Activated T-cell treated with anti-CD3 and anti-CD28 coated beads for 4 hours (primary cell): ENCODE measurements around the gene ATXN7.

Experiments
- DNase-seq: peaks from one replicate; pipeline ENCODE4 v3.0.0-alpha.2; 2020

Gene ATXN7

GRCh38 chr3:63964681-63965485 is 101.2 kb downstream of the ATXN7 start:
- no peak for DNase-seq

DNA sequence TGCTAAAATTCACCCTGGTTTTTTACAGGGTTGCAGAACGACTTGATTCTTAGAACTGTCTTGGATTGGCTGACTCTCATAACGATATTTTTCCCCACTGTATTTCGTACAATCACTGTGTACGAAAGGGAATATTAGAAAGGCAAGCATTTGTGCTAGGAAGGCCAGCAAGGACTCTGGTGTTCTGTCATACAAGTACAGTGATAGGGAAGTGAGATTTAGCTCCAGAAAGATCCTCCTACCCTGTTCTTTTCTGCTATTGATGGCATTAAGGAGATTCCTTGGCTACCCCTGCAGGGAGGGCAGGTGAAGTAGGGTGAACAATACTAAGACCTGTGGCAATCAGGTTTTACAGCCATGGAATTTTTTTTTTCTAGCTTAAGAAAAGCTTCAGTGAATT is 102.3 kb downstream of the ATXN7 start:
- DNase-seq: no peak

GRCh38 chr3:63966871-63967270 is 103.2 kb downstream of the ATXN7 start:
- DNase-seq: no peak

GRCh38 chr3:63967675-63968611 is 104.3 kb downstream of the ATXN7 start:
- DNase-seq: no peak

DNA sequence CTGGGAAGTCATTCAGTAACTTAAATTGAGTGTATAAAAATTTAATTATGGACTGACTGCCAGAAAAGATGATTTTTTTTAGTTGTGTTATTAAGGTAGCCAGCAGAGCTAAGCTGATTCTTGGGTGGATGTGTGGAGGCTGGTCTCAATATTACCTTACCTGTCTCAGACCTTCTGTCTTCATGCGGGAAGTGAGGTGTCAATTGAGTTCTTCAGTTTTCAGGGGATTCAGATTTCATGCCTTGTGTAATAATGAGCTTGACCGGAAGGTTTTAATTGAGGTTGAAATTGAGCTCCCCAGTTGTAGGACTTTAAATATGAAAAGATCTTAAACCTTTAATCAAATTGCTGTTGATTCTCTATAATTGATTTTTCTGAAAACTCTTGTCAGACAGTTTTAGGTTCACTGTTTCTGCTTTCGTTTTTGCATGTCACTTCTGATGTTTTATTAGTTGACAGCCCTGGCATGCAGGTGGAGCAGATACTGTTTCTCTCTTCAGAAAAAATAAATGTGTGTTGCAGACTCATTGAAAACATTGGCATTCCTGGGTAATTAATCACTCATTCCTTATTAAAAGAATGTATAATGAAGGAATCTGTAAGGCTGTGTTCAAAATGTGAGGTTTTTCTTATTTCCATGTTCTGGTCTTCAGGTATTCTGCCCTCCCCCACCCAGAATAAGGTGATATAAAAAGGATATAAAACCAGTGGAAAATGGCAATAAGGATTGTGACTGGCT is 105.1 kb downstream of the ATXN7 start:
- no peak for DNase-seq

DNA sequence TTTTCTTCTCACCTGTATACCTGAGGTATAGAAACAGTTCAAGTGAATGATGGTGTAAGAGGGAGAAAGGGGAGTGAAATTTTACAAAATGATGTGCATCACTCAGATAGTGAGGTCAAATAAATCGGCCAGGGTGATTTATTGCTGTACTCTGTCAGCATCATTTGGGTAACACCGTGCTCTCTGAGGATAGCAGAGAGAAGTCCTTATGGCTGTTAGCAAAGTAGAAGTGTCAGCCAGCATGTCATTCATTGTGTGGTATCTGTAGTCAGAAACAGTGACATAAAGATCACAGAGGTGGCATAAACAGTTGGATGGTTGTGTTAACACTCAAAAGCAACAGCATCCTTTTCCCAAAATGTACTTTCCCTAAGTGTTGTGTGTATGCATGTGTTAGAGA is 106.2 kb downstream of the ATXN7 start:
- no peak for DNase-seq

GRCh38 chr3:63970631-63971475 is 107.2 kb downstream of the ATXN7 start:
- no peak for DNase-seq

DNA sequence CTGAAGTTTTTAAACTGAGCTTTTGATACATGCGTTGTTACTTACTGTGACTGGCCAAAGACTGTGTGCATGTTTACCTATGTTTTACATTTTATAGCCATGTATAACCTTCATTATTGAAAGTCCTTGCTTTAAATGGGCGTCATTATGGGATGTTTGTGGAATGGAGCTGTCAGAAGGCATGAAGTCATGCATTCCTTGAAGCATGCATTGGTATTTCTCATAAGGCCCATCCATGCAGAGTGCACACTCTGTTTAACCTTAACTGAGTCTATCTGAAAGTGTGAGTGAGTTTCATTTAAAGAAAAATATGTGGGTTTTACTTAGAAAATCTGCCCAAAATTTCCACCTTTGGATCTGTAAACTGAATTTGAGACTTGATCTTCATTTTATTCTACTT is 108.5 kb downstream of the ATXN7 start:
- no peak for DNase-seq

GRCh38 chr3:63972987-63973386 is 109.3 kb downstream of the ATXN7 start:
- no peak for DNase-seq

DNA sequence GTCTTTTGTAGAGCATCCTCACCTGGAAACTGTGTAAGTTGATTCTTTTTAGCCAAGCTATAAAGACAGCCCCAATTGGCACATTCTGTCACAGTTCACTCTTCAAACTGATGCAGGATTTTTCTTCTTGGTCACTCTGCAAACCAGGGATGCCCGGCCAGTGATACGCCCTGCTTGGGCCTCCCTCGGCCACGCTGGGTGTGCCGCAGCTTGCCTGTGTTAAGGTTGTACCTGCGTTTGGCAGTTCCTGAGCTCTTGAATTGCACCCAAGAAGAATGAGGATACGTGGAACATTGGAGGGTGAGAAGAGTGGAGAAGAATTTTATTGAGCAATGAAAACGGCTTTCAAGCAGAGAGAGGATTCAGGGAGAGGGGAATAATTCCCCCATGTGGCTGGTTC is 109.7 kb downstream of the ATXN7 start:
- no peak for DNase-seq

GRCh38 chr3:63974451-63974850 is 110.8 kb downstream of the ATXN7 start:
- no peak for DNase-seq

DNA sequence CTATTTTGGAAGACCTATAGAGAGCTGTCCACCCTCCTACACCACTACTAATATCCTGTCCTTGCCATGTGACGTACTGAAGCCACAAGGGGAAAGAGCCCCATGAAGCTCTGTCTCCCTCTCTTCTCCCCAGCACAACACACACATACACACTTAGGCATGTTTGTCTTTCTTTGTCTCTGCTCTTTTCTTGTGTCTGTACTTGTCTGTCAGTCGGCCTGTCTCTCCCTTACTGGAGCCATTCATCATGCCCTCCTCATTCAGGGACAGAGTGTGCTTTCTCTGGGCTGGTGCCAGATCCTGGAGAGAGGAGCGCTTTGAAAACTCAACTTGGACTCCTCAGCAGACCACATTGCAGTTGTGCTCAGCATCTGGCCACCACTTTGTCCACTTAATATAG is 112.1 kb downstream of the ATXN7 start:
- no peak for DNase-seq

DNA sequence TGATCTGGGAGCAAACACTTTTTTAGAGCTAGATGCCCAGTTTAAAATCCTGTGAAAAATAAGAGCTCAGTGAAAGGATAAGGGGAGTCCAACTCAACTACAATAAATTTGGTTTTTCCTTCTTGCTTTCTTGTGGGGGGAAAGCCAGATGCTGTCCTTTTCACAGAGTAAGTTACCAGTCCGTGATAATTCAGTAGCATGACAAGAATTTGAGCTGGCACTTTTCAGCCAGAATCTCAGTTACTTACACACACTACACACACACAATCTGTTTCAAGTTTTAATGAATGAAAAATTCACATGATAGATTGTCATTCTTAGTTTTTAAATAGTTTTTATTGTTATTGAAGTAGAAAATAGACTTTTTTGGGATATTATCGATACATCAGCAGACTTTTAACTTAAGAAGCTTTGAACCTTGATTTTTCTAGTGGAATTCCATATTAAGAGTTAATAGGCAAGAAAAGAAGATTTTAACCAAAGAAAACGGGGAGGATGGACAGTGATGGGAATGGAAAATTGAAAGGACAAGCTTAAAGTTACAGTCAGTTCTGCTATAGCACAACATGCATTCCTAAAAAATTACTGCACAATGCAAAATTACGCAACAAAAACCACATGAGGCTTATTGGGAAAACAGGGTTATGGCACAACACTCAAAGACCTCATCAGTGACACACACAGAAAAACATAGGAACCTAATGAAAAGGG is 112.6 kb downstream of the ATXN7 start:
- DNase-seq: no peak

DNA sequence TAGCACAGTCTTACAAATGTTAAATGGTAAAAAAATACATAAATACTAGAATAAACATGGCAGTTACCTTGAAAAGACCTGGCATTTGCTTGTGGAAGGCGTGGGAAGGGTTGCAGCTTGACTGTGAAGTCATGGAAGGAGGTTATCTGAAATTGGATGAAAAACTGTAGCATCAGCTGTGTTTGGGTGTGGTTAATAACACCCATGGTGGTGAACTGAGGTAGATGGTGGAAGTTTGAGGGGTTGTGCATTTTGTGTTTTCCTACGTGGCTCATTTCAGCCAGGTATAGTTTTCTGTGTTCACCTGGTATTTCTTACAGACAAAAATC is 113.2 kb downstream of the ATXN7 start:
- no peak for DNase-seq

GRCh38 chr3:63977893-63978292 is 114.2 kb downstream of the ATXN7 start:
- DNase-seq: no peak

GRCh38 chr3:63979093-63979885 is 115.6 kb downstream of the ATXN7 start:
- DNase-seq: no peak

DNA sequence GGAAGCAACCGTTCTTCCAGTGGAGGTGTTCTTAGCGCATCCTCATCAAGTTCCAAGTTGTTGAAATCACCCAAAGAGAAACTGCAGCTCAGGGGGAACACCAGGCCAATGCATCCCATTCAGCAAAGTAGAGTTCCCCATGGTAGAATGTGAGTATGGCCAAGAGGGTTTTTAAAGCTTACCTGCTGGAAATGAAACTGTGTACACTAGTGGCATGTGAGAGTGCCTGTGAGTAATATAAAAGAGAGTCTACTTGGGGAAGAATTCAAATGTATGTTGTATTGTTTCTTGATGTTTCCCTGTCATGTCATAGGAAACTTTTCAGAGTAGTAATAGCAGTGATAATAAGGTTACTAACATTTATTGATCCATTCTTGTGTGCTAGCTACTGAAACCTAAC is 116.4 kb downstream of the ATXN7 start:
- DNase-seq: no peak

- no peak for DNase-seq
Measured at GRCh38 chr3:63980830-63981498, 117.3 kb downstream of the ATXN7 start.

DNA sequence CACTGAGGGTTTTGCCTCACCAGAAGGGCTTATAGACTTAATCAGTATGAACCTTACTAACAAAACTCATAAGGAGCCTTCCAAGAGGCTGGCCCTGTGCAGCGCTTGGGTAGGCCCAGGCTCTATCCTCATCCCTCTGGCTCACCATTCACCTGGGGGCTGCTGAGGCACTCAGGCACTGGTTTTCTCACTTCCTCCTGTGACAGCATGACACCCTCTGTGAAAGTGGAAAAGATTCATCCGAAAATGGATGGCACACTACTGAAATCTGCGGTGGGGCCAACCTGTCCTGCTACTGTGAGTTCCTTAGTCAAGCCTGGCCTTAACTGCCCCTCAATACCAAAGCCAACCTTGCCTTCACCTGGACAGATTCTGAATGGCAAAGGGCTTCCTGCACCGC is 118.3 kb downstream of the ATXN7 start:
- DNase-seq: no peak

- no peak for DNase-seq
Measured at GRCh38 chr3:63984391-63984790, 120.7 kb downstream of the ATXN7 start.
